Measurements from ENCODE around the gene NUPR2.
"Not testable (repeated sequence)": the region's sequence is repeated elsewhere in the genome, so short reads cannot be mapped to it uniquely, and the experiment has no call there.

The NUPR2 gene, protein sequence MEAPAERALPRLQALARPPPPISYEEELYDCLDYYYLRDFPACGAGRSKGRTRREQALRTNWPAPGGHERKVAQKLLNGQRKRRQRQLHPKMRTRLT

DNA sequence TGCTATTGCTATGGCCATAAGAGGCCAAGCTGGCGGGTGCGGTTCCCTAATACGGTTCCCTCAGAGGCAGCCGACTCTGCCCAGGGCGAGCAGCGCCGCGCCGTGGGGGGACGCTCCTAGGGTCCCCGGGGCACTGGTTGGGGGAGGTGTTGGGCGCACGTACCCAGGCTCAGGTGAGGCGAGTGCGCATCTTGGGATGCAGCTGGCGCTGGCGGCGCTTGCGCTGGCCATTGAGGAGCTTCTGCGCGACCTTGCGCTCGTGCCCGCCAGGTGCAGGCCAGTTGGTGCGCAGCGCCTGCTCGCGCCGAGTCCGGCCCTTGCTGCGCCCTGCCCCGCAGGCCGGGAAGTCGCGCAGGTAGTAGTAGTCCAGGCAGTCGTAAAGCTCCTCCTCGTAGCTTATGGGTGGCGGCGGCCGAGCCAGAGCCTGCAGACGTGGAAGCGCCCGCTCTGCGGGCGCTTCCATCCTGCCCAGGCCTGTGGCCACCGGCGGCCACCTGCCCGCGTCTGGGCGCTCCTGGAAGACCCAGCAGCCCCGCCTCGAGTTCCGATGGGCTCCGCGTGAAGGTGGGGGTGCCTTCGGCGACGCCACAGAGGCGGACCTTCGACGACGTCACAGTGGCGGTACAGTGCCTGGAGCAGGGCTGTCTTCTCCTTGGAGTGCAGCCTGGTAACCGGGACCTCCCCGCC, at the start of gene NUPR2:
NUPR2 (minus strand) TSS at position 566 of the 687 bp plus-strand sequence; CDS start at position 463, 103 bp downstream.
- no peaks in the 10 kb centered on the region for H3K4me1 ChIP-seq (ENCODE audit: insufficient read depth, poor library complexity, severe bottlenecking)
- no peaks in the 10 kb centered on the region for H3K36me3 ChIP-seq (ENCODE audit: low read depth)
- TF ChIP-seq, protein P1, sequence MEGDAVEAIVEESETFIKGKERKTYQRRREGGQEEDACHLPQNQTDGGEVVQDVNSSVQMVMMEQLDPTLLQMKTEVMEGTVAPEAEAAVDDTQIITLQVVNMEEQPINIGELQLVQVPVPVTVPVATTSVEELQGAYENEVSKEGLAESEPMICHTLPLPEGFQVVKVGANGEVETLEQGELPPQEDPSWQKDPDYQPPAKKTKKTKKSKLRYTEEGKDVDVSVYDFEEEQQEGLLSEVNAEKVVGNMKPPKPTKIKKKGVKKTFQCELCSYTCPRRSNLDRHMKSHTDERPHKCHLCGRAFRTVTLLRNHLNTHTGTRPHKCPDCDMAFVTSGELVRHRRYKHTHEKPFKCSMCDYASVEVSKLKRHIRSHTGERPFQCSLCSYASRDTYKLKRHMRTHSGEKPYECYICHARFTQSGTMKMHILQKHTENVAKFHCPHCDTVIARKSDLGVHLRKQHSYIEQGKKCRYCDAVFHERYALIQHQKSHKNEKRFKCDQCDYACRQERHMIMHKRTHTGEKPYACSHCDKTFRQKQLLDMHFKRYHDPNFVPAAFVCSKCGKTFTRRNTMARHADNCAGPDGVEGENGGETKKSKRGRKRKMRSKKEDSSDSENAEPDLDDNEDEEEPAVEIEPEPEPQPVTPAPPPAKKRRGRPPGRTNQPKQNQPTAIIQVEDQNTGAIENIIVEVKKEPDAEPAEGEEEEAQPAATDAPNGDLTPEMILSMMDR (IDR thresholded peaks at IDR 0.05; ENCODE audit: poor library complexity, severe bottlenecking): no peak
- no peak for DNase-seq (ENCODE audit: low spot score)
- no peak within 1 kb of the TSS for H3K27ac ChIP-seq (ENCODE audit: poor library complexity, severe bottlenecking)
- peak; percentile 60 for ATAC-seq (ENCODE audit: low read depth)
- no peaks in the 10 kb centered on the region for H3K27me3 ChIP-seq (ENCODE audit: insufficient read depth, poor library complexity, severe bottlenecking)
- no peak within 1 kb of the TSS for H3K4me3 ChIP-seq (ENCODE audit: severe bottlenecking)
- H3K9me3 ChIP-seq (ENCODE audit: severe bottlenecking): no peaks in the 10 kb centered on the region

DNA sequence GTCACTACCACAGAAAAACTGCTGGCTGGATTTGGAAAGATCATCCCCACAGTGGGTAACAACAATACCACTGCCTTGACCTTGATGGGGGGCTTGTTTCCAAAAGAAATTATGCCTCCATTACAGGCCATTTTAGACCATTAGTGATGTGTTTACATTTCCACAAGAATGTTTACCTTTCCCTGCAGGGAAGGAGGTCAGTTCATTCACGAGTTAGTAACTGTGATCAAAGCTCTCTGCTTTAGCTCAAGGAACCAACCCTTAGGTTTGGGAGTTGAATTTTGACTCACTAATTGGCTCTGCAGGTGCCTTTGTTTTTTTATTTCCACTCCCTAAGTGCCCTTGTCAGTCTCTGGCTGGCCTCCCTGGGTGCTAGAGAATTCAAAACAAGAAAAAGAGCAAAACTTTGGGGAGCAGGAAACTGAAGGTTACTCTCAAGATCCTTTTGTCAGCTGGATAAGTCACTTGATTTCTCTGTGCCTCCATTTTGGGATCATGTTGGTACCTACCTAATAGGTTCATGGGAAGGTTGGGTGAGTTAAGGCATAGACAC, 41.1 kb upstream of the NUPR2 start:
- DNase-seq (ENCODE audit: low spot score) (no peak), ATAC-seq (ENCODE audit: low read depth) (no peak)
- H3K36me3 ChIP-seq (ENCODE audit: low read depth): no peaks in the 10 kb centered on the region
- H3K27ac ChIP-seq (ENCODE audit: poor library complexity, severe bottlenecking): no peak overlapping the region
- H3K27me3 ChIP-seq (ENCODE audit: insufficient read depth, poor library complexity, severe bottlenecking): no peaks in the 10 kb centered on the region
- H3K4me3 ChIP-seq (ENCODE audit: severe bottlenecking): no peak overlapping the region
- TF ChIP-seq, protein P1 (IDR thresholded peaks at IDR 0.05; ENCODE audit: poor library complexity, severe bottlenecking): no peak
- no peaks in the 10 kb centered on the region for H3K9me3 ChIP-seq (ENCODE audit: severe bottlenecking)
- no peaks in the 10 kb centered on the region for H3K4me1 ChIP-seq (ENCODE audit: insufficient read depth, poor library complexity, severe bottlenecking)

DNA sequence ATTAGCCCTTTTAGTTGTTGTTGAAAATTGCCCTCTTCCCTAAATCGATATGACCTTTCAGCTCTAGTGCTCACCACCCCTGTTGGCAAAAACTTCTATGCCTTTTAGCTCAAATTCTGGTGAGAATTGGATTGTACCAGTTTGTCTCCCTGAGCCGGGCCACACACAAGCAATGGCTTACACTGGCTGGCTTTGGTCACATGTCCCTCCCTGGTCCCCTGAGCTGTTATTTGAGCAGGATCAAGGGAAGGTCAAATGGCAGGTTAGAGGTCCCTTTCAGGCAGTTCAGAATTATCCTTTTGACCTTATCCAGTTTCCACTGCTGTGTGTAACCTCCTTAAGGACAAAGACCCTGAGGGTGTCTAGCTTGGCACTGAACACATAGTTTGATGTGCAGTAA, 14.8 kb upstream of the NUPR2 start:
- H3K36me3 ChIP-seq (ENCODE audit: low read depth); H3K4me3 ChIP-seq (ENCODE audit: severe bottlenecking); H3K27ac ChIP-seq (ENCODE audit: poor library complexity, severe bottlenecking); DNase-seq (ENCODE audit: low spot score); H3K27me3 ChIP-seq (ENCODE audit: insufficient read depth, poor library complexity, severe bottlenecking); ATAC-seq (ENCODE audit: low read depth); H3K9me3 ChIP-seq (ENCODE audit: severe bottlenecking); H3K4me1 ChIP-seq (ENCODE audit: insufficient read depth, poor library complexity, severe bottlenecking): not testable (repeated sequence)

DNA sequence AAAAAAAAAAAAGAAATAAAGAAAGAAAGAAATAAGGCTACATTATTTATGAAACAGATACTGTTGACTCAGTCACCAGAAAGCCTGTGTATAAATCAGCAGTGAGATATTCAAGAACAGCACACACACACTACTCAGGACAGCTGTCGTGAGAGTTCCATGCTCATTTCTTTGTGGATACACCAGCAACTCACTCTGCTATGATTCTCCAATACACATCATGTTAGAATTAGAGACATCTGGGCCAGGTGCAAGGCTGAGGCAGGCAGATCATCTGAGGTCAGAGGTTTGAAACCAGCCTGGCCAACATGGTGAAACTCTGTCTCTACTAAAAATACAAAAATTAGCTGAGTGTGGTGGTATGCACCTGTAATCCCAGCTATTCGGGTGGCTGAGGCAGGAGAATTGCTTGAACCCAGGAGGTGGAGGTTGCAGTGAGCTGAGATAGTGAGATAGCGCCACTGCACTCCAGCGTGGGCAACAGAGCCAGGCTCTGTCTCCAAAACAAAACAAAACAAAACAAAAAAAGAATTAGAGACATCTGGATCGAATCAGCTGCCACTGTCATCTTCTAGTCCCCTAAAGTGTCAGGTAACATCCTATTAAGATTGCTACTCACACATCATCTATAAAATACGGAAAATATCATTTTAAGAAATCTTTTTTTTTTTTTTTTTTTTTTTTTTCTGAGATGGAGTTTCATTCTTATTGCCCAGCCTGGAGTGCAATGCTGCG, 11.2 kb upstream of the NUPR2 start:
- H3K27ac ChIP-seq (ENCODE audit: poor library complexity, severe bottlenecking): no peak overlapping the region
- TF ChIP-seq, protein P1 (IDR thresholded peaks at IDR 0.05; ENCODE audit: poor library complexity, severe bottlenecking): no peak
- H3K36me3 ChIP-seq (ENCODE audit: low read depth): no peaks in the 10 kb centered on the region
- H3K27me3 ChIP-seq (ENCODE audit: insufficient read depth, poor library complexity, severe bottlenecking): no peaks in the 10 kb centered on the region
- H3K4me1 ChIP-seq (ENCODE audit: insufficient read depth, poor library complexity, severe bottlenecking): no peaks in the 10 kb centered on the region
- no peak overlapping the region for H3K4me3 ChIP-seq (ENCODE audit: severe bottlenecking)
- DNase-seq (ENCODE audit: low spot score): no peak
- no peaks in the 10 kb centered on the region for H3K9me3 ChIP-seq (ENCODE audit: severe bottlenecking)
- ATAC-seq (ENCODE audit: low read depth): no peak

DNA sequence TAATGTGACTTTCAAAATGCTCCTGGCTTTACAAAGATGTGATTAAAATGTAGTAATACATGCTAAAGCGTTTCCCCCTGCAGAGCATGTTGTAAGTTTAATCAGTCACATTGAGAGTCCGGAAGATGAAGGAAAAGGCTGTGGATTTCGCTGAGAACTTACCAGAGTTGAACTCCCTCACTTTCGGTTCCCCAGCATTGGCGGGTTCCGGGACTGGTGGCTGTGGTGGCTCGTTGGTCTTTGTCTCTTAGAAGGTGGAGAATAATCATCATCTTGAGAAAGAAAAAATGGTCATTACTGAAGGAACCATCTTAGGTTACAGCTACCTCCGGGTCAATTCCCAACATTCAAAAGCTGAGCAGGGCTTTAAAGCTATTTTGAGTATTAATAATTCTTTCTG, 9.6 kb upstream of the NUPR2 start:
- Histone ChIP-seq H3K4me3 (ENCODE audit: severe bottlenecking) (no peak overlapping the region), H3K27ac (ENCODE audit: poor library complexity, severe bottlenecking) (no peak overlapping the region), H3K27me3 (ENCODE audit: insufficient read depth, poor library complexity, severe bottlenecking) (no peaks in the 10 kb centered on the region), H3K4me1 (ENCODE audit: insufficient read depth, poor library complexity, severe bottlenecking) (no peaks in the 10 kb centered on the region), H3K36me3 (ENCODE audit: low read depth) (no peaks in the 10 kb centered on the region), H3K9me3 (ENCODE audit: severe bottlenecking) (no peaks in the 10 kb centered on the region)
- ATAC-seq (ENCODE audit: low read depth) (no peak), DNase-seq (ENCODE audit: low spot score) (no peak)
- TF ChIP-seq, protein P1 (IDR thresholded peaks at IDR 0.05; ENCODE audit: poor library complexity, severe bottlenecking): no peak
